Smooth muscle cell (in vitro differentiated cells): Measurements from ENCODE around the gene THBD. TPM values are rescaled to one million over a fixed set of nuclear protein-coding genes. Genes with fewer than 3 reads are reported as not detected.

Experiments
- DNase-seq: peaks from one replicate; lab custom pipeline; 2025; ENCODE audit not compliant: unreplicated experiment; lab: John Stamatoyannopoulos, UW
- H2AFZ ChIP-seq: fragments of 200-600 bp; sonication (generic); 2 replicates; pipeline ENCODE4 v1.6.0; 2016; ENCODE audit warnings: antibody characterized with exemption, low read depth, mild to moderate bottlenecking
- H3F3A ChIP-seq: fragments of 200-600 bp; sonication (generic); 2 replicates; pipeline ENCODE4 v1.6.0; 2017; ENCODE audit warnings: antibody characterized with exemption, low read depth
- H3K27ac ChIP-seq: fragments of 200-600 bp; sonication (generic); 2 replicates; pipeline ENCODE4 v1.5.1; 2016; ENCODE audit warnings: low read depth, mild to moderate bottlenecking
- H3K27me3 ChIP-seq: fragments of 200-600 bp; sonication (generic); 2 replicates; pipeline ENCODE4 v1.6.1; 2016; ENCODE audit warnings: low read depth, mild to moderate bottlenecking
- H3K36me3 ChIP-seq: fragments of 200-600 bp; sonication (generic); 2 replicates; pipeline ENCODE4 v1.5.1; 2016; ENCODE audit warnings: low read depth
- H3K4me1 ChIP-seq: fragments of 200-600 bp; sonication (generic); 2 replicates; pipeline ENCODE4 v1.5.1; 2016; ENCODE audit warnings: low read depth
- H3K4me2 ChIP-seq: fragments of 200-600 bp; sonication (generic); 2 replicates; pipeline ENCODE4 v1.6.0; 2016; ENCODE audit warnings: mild to moderate bottlenecking
- H3K4me3 ChIP-seq: fragments of 200-600 bp; sonication (generic); 2 replicates; pipeline ENCODE4 v1.5.1; 2016; ENCODE audit warnings: mild to moderate bottlenecking
- H3K79me2 ChIP-seq: fragments of 200-600 bp; sonication (generic); 2 replicates; pipeline ENCODE4 v1.6.0; 2016; ENCODE audit warnings: low read depth, mild to moderate bottlenecking
- H3K9ac ChIP-seq: fragments of 200-600 bp; sonication (generic); 2 replicates; pipeline ENCODE4 v1.6.0; 2016; ENCODE audit warnings: low read depth
- H3K9me3 ChIP-seq: fragments of 200-600 bp; sonication (generic); replicated peaks from 2 replicates; pipeline ENCODE4 v1.5.1; 2016; ENCODE audit warnings: low read depth
- H4K20me1 ChIP-seq: fragments of 200-600 bp; sonication (generic); 2 replicates; pipeline ENCODE4 v1.6.0; 2016; ENCODE audit warnings: low read depth
- CTCF ChIP-seq: fragments of 200-600 bp; sonication (generic); IDR thresholded peaks from 2 replicates; pipeline ENCODE4 v1.5.1; 2017; ENCODE audit warnings: borderline replicate concordance, mild to moderate bottlenecking, antibody characterized with exemption; ENCODE audit not compliant: insufficient read depth, poor library complexity, severe bottlenecking
- WGBS: methylation state at CpG from one replicate; pipeline ENCODE4 v1.1.7; 2016; ENCODE audit warnings: low lambda C conversion rate; 5-methylcytosine and 5-hydroxymethylcytosine counted together
- polyA plus RNA-seq: library from polyadenylated mRNA; unstranded; fragments of >200 nt; fragmentation: Nextera tagmentation; extraction: Ambion mirVana; gene quantifications from 2 replicates; pipeline ENCODE4 v1.2.1, GENCODE V29; 2016
- total RNA-seq: library from RNA; depleted of rRNA; stranded (reverse); fragments of >200 nt; gene quantifications from 2 replicates; pipeline ENCODE4 v1.2.3, GENCODE V29; 2014

The THBD gene
- total and polyA plus RNA-seq, 2 experiments from 2014 or later: 9.9 to 10.0 TPM

- no peak overlapping the region for H3K9ac ChIP-seq
- 96% methylated on average over 2 of the region's 2 CpGs for WGBS
- DNase-seq: no peak
- no peak overlapping the region for H2AFZ ChIP-seq
- no peaks in the 10 kb centered on the region for H3F3A ChIP-seq
- H3K27me3 ChIP-seq: no peaks in the 10 kb centered on the region
- H3K27ac ChIP-seq: no peak overlapping the region
- H3K4me2 ChIP-seq: no peak overlapping the region
- no peaks in the 10 kb centered on the region for H3K79me2 ChIP-seq
- H3K36me3 ChIP-seq: no peaks in the 10 kb centered on the region
- H4K20me1 ChIP-seq: no peaks in the 10 kb centered on the region
- H3K9me3 ChIP-seq: no peaks in the 10 kb centered on the region
- no peak overlapping the region for H3K4me3 ChIP-seq
- TF ChIP-seq CTCF: no peak
- H3K4me1 ChIP-seq: no peaks in the 10 kb centered on the region
Measured at GRCh38 chr20:22998476-22998875, 51.0 kb downstream of the THBD start.

- Histone ChIP-seq H3K79me2 (no peaks in the 10 kb centered on the region), H3F3A (no peaks in the 10 kb centered on the region), H3K9ac (no peak overlapping the region), H3K4me3 (no peak overlapping the region), H3K9me3 (no peaks in the 10 kb centered on the region), H3K4me2 (no peak overlapping the region), H3K4me1 (no peaks in the 10 kb centered on the region), H2AFZ (no peak overlapping the region), H3K27ac (no peak overlapping the region), H4K20me1 (no peaks in the 10 kb centered on the region), H3K27me3 (no peaks in the 10 kb centered on the region), H3K36me3 (no peaks in the 10 kb centered on the region)
- no peak for TF ChIP-seq CTCF
- DNase-seq: no peak
- 61% methylated on average over 1 of the region's 1 CpG for WGBS
Measured at GRCh38 chr20:22995923-22996322, 53.5 kb downstream of the THBD start.

Other genes starting within 250 kb of the THBD start
- gene SSTR4, start 14.4 kb downstream of the THBD start, total RNA-seq: 0.09 TPM in 1 of 2 replicates, not detected in the other
- not detected in 2 replicates for gene SSTR4, start 14.4 kb downstream of the THBD start, polyA plus RNA-seq
- not detected in 2 replicates for gene CD93, start 36.7 kb upstream of the THBD start, total RNA-seq
- not detected in 2 replicates for gene CD93, start 36.7 kb upstream of the THBD start, polyA plus RNA-seq